Measurements from ENCODE around the gene STRADA.
"Not testable (repeated sequence)": the region's sequence is repeated elsewhere in the genome, so short reads cannot be mapped to it uniquely, and the experiment has no call there.

The STRADA gene

GRCh38 chr17:63753215-63753614, 11.6 kb upstream of the STRADA start:
- no peak for DNase-seq

GRCh38 chr17:63752707-63753106, 11.1 kb upstream of the STRADA start:
- no peak for DNase-seq

- no peak for DNase-seq
Observed at GRCh38 chr17:63751806-63752205, 10.2 kb upstream of the STRADA start.

GRCh38 chr17:63741143-63741407, 524 bp downstream of the STRADA start:
- DNase-seq: no peak

- no peak for DNase-seq
Observed at GRCh38 chr17:63740464-63741142, 996 bp downstream of the STRADA start.

- DNase-seq: no peak
Observed at GRCh38 chr17:63735691-63736090, 5.9 kb downstream of the STRADA start.

- DNase-seq: no peak
Observed at GRCh38 chr17:63722403-63722802, 19.2 kb downstream of the STRADA start.

- DNase-seq: not testable (repeated sequence)
Observed at GRCh38 chr17:63720194-63720593, 21.4 kb downstream of the STRADA start.

- DNase-seq: no peak
Observed at GRCh38 chr17:63718988-63719387, 22.6 kb downstream of the STRADA start.

- DNase-seq: no peak
Observed at GRCh38 chr17:63716426-63716825, 25.2 kb downstream of the STRADA start.

GRCh38 chr17:63714550-63715277, 26.9 kb downstream of the STRADA start:
- DNase-seq: no peak

GRCh38 chr17:63709110-63709509, 32.5 kb downstream of the STRADA start:
- DNase-seq: no peak

GRCh38 chr17:63707151-63707550, 34.4 kb downstream of the STRADA start:
- no peak for DNase-seq

- DNase-seq: no peak
Observed at GRCh38 chr17:63706336-63707082, 35.1 kb downstream of the STRADA start.

GRCh38 chr17:63705657-63706056, 35.9 kb downstream of the STRADA start:
- DNase-seq: no peak

- no peak for DNase-seq
Observed at GRCh38 chr17:63704836-63705235, 36.8 kb downstream of the STRADA start.

GRCh38 chr17:63704259-63704576, 37.4 kb downstream of the STRADA start:
- no peak for DNase-seq

GRCh38 chr17:63703556-63704258, 37.9 kb downstream of the STRADA start:
- DNase-seq: no peak

GRCh38 chr17:63703029-63703428, 38.6 kb downstream of the STRADA start:
- no peak for DNase-seq

GRCh38 chr17:63702721-63703015, 38.9 kb downstream of the STRADA start:
- DNase-seq: no peak

GRCh38 chr17:63701868-63702720, 39.5 kb downstream of the STRADA start:
- DNase-seq: peak; percentile 80

- peak; percentile 48 for DNase-seq
Observed at GRCh38 chr17:63701456-63701820, 40.2 kb downstream of the STRADA start.
